Karpas-422 (cell line): ENCODE data around the gene MARCHF6. TPM values are rescaled to one million over a fixed set of nuclear protein-coding genes. Genes with fewer than 3 reads are reported as not detected.
"Not testable (repeated sequence)": the region's sequence is repeated elsewhere in the genome, so short reads cannot be mapped to it uniquely, and the experiment has no call there.

Source experiments
- DNase-seq: peaks from one replicate; pipeline ENCODE4 v3.0.0-alpha.2; 2015
- H2AFZ ChIP-seq: fragments of 200-600 bp; sonication (generic); 2 replicates; pipeline ENCODE4 v1.6.1; 2014; ENCODE audit warnings: antibody characterized with exemption, low read length, mixed read lengths
- H3K27ac ChIP-seq: fragments of 200-600 bp; sonication (generic); 2 replicates; pipeline ENCODE4 v1.5.1; 2014; ENCODE audit warnings: mild to moderate bottlenecking, low read length, moderate library complexity
- H3K27me3 ChIP-seq: fragments of 200-600 bp; sonication (generic); 2 replicates; pipeline ENCODE4 v1.6.1; 2014; ENCODE audit warnings: low read length, mixed read lengths
- H3K36me3 ChIP-seq: fragments of 200-600 bp; sonication (generic); 2 replicates; pipeline ENCODE4 v1.6.1; 2014; ENCODE audit warnings: low read length, mixed read lengths; ENCODE audit not compliant: insufficient read depth
- H3K4me1 ChIP-seq: fragments of 200-600 bp; sonication (generic); 2 replicates; pipeline ENCODE4 v1.6.1; 2014; ENCODE audit warnings: mild to moderate bottlenecking, low read length, mixed read lengths
- H3K4me2 ChIP-seq: fragments of 200-600 bp; sonication (generic); 2 replicates; pipeline ENCODE4 v1.6.1; 2014; ENCODE audit warnings: low read length, low read depth, mild to moderate bottlenecking; ENCODE audit not compliant: poor library complexity, severe bottlenecking
- H3K4me3 ChIP-seq: fragments of 200-600 bp; sonication (generic); 2 replicates; pipeline ENCODE4 v1.5.1; 2014; ENCODE audit warnings: mild to moderate bottlenecking, antibody characterized with exemption, low read length, mixed read lengths
- H3K79me2 ChIP-seq: fragments of 200-600 bp; sonication (generic); 2 replicates; pipeline ENCODE4 v1.6.1; 2014; ENCODE audit warnings: mild to moderate bottlenecking, low read length, mixed read lengths
- H3K9ac ChIP-seq: fragments of 200-600 bp; sonication (generic); 2 replicates; pipeline ENCODE4 v1.6.0; 2014; ENCODE audit warnings: low read length
- H3K9me2 ChIP-seq: fragments of 200-600 bp; sonication (generic), shearing (Covaris generic); replicated peaks from 2 replicates; pipeline ENCODE4 v1.6.0; 2014; ENCODE audit warnings: mild to moderate bottlenecking, low read length, moderate library complexity; ENCODE audit not compliant: insufficient read depth
- H3K9me3 ChIP-seq: fragments of 300-700, 200-600 bp; sonication (generic); 2 replicates; pipeline ENCODE4 v1.6.1; 2014; ENCODE audit warnings: low read length, mixed read lengths
- H4K20me1 ChIP-seq: fragments of 200-600 bp; sonication (generic); 2 replicates; pipeline ENCODE4 v1.6.1; 2014; ENCODE audit warnings: mild to moderate bottlenecking, antibody characterized with exemption, low read length, low read depth; ENCODE audit not compliant: insufficient read depth
- total RNA-seq: library from RNA; depleted of rRNA; stranded (reverse); fragments of >200 nt; shearing (Covaris generic); gene quantifications from 2 replicates; pipeline ENCODE4 v1.2.3, GENCODE V29; 2014; ENCODE audit warnings: low replicate concordance

MARCHF6 gene
- total RNA-seq, 1 experiment from 2014 or later, result 88.4 TPM

- peaks cover 91% of the 10 kb centered on the region for H3K79me2 ChIP-seq
- not testable (repeated sequence) for H3K9me2 ChIP-seq, DNase-seq, H2AFZ ChIP-seq, H3K9me3 ChIP-seq, H3K4me1 ChIP-seq, H3K27me3 ChIP-seq, H3K27ac ChIP-seq, H3K4me2 ChIP-seq, H3K4me3 ChIP-seq, H3K9ac ChIP-seq, H3K36me3 ChIP-seq
- peaks cover 14% of the 10 kb centered on the region for H4K20me1 ChIP-seq
Measured at GRCh38 chr5:10375146-10375545, 21.7 kb downstream of the MARCHF6 start.

- no peak overlapping the region for H3K27ac ChIP-seq
- no peaks in the 10 kb centered on the region for H3K9me3 ChIP-seq
- H3K9me2 ChIP-seq, result no peaks in the 10 kb centered on the region
- H3K4me3 ChIP-seq, result no peak overlapping the region
- H3K36me3 ChIP-seq, result peaks cover 10% of the 10 kb centered on the region; the same call in 1 of the 2 replicates
- DNase-seq, result no peak
- no peak overlapping the region for H3K4me2 ChIP-seq
- H3K79me2 ChIP-seq, result peaks cover 91% of the 10 kb centered on the region
- H4K20me1 ChIP-seq, result peaks cover 14% of the 10 kb centered on the region
- no peak overlapping the region for H3K9ac ChIP-seq
- no peaks in the 10 kb centered on the region for H3K27me3 ChIP-seq
- no peak overlapping the region for H2AFZ ChIP-seq
- H3K4me1 ChIP-seq, result no peaks in the 10 kb centered on the region
Measured at GRCh38 chr5:10376544-10376943, 23.0 kb downstream of the MARCHF6 start.

GRCh38 chr5:10377081-10377480, 23.6 kb downstream of the MARCHF6 start:
- H4K20me1 ChIP-seq, result peaks cover 14% of the 10 kb centered on the region
- H3K27me3 ChIP-seq, result no peaks in the 10 kb centered on the region
- no peak overlapping the region for H3K4me2 ChIP-seq
- H3K36me3 ChIP-seq, result peaks cover 10% of the 10 kb centered on the region; the same call in 1 of the 2 replicates
- peaks cover 91% of the 10 kb centered on the region for H3K79me2 ChIP-seq
- H3K27ac ChIP-seq, result no peak overlapping the region
- no peak overlapping the region for H3K4me3 ChIP-seq
- no peak for DNase-seq
- no peaks in the 10 kb centered on the region for H3K9me2 ChIP-seq
- H3K4me1 ChIP-seq, result no peaks in the 10 kb centered on the region
- no peak overlapping the region for H3K9ac ChIP-seq
- H2AFZ ChIP-seq, result no peak overlapping the region
- no peaks in the 10 kb centered on the region for H3K9me3 ChIP-seq

GRCh38 chr5:10381803-10382202, 28.3 kb downstream of the MARCHF6 start:
- Histone ChIP-seq H3K4me2 (no peak overlapping the region), H3K36me3 (peaks cover 18% of the 10 kb centered on the region; the same call in 1 of the 2 replicates), H3K27me3 (no peaks in the 10 kb centered on the region), H4K20me1 (no peaks in the 10 kb centered on the region), H3K4me1 (no peaks in the 10 kb centered on the region), H3K9me3 (no peaks in the 10 kb centered on the region), H3K9me2 (no peaks in the 10 kb centered on the region), H3K27ac (no peak overlapping the region), H3K4me3 (no peak overlapping the region), H3K9ac (no peak overlapping the region), H2AFZ (no peak overlapping the region), H3K79me2 (peaks cover 92% of the 10 kb centered on the region)
- no peak for DNase-seq

- H3K4me3 ChIP-seq, result no peak overlapping the region
- no peak overlapping the region for H3K27ac ChIP-seq
- H3K9ac ChIP-seq, result no peak overlapping the region
- H3K4me1 ChIP-seq, result no peaks in the 10 kb centered on the region
- H3K36me3 ChIP-seq, result peaks cover 9% of the 10 kb centered on the region; the same call in 1 of the 2 replicates
- no peak overlapping the region for H2AFZ ChIP-seq
- H3K9me2 ChIP-seq, result no peaks in the 10 kb centered on the region
- H3K79me2 ChIP-seq, result peaks cover 79% of the 10 kb centered on the region
- no peaks in the 10 kb centered on the region for H3K27me3 ChIP-seq
- DNase-seq, result no peak
- no peak overlapping the region for H3K4me2 ChIP-seq
- H4K20me1 ChIP-seq, result no peaks in the 10 kb centered on the region
- H3K9me3 ChIP-seq, result no peaks in the 10 kb centered on the region
Measured at GRCh38 chr5:10384483-10384882, 31.0 kb downstream of the MARCHF6 start.

GRCh38 chr5:10387690-10388089, 34.2 kb downstream of the MARCHF6 start:
- H4K20me1 ChIP-seq, result no peaks in the 10 kb centered on the region
- H3K79me2 ChIP-seq, result peaks cover 58% of the 10 kb centered on the region
- no peak overlapping the region for H2AFZ ChIP-seq
- no peaks in the 10 kb centered on the region for H3K4me1 ChIP-seq
- H3K4me2 ChIP-seq, result no peak overlapping the region
- no peaks in the 10 kb centered on the region for H3K27me3 ChIP-seq
- H3K9ac ChIP-seq, result no peak overlapping the region
- no peak overlapping the region for H3K27ac ChIP-seq
- DNase-seq, result no peak
- no peaks in the 10 kb centered on the region for H3K9me3 ChIP-seq
- H3K9me2 ChIP-seq, result no peaks in the 10 kb centered on the region
- peaks cover 28% of the 10 kb centered on the region for H3K36me3 ChIP-seq
- no peak overlapping the region for H3K4me3 ChIP-seq

GRCh38 chr5:10391130-10391529, 37.6 kb downstream of the MARCHF6 start:
- DNase-seq, result no peak
- peaks cover 25% of the 10 kb centered on the region for H3K79me2 ChIP-seq
- H3K36me3 ChIP-seq, result peaks cover 32% of the 10 kb centered on the region
- no peaks in the 10 kb centered on the region for H3K9me2 ChIP-seq
- no peak overlapping the region for H3K27ac ChIP-seq
- H3K27me3 ChIP-seq, result no peaks in the 10 kb centered on the region
- no peak overlapping the region for H3K9ac ChIP-seq
- no peaks in the 10 kb centered on the region for H3K9me3 ChIP-seq
- no peak overlapping the region for H2AFZ ChIP-seq
- no peak overlapping the region for H3K4me2 ChIP-seq
- H3K4me1 ChIP-seq, result no peaks in the 10 kb centered on the region
- no peak overlapping the region for H3K4me3 ChIP-seq
- H4K20me1 ChIP-seq, result no peaks in the 10 kb centered on the region

- H3K79me2 ChIP-seq, result peaks cover 25% of the 10 kb centered on the region; the same call in 1 of the 2 replicates
- H3K36me3 ChIP-seq, result peaks cover 28% of the 10 kb centered on the region
- not testable (repeated sequence) for H3K9me2 ChIP-seq
Measured at GRCh38 chr5:10392567-10393328, 39.3 kb downstream of the MARCHF6 start.

More at GRCh38 chr5:10392567-10393328, 39.3 kb downstream of the MARCHF6 start:
- H3K4me1 ChIP-seq, H3K9me3 ChIP-seq, DNase-seq, H3K4me3 ChIP-seq, H3K4me2 ChIP-seq, H3K9ac ChIP-seq, H4K20me1 ChIP-seq, H3K27me3 ChIP-seq, H3K27ac ChIP-seq, H2AFZ ChIP-seq: not testable (repeated sequence)
